H1 (cell line): ENCODE measurements around the gene ARHGEF40. TPM values are rescaled to one million over a fixed set of nuclear protein-coding genes. Genes with fewer than 3 reads are reported as not detected.

Source experiments
- CTCF ChIA-PET: fragments of 300-600 bp; sonication (Branson Sonifier 250); formaldehyde crosslinking; loops from one replicate; lab custom pipeline; 2021; ENCODE audit not compliant: partially characterized antibody; lab: Charles Lee
- POLR2A ChIA-PET: fragments of 300-600 bp; sonication (Branson Sonifier 250); formaldehyde crosslinking; loops from one replicate; lab custom pipeline; 2021; ENCODE audit warnings: inconsistent platforms; ENCODE audit not compliant: partially characterized antibody; lab: Charles Lee
- DNase-seq, 2 experiments: peaks; one replicate each; pipeline versions ENCODE4 v3.0.0 to v3.0.0-alpha.2; 2010 to 2022; ENCODE audit warnings: low spot score in 2 of 2, low read depth in 1 of 2, mixed read lengths in 1 of 2
- FAIRE-seq: peaks from 2 replicates; lab custom pipeline; 2011; peaks lifted over from hg19 to GRCh38; lab: Jason Lieb, UNC
- H2AFZ ChIP-seq: 2 replicates; pipeline ENCODE4 v1.8.1; 2012; ENCODE audit warnings: low read length, inconsistent platforms
- H2AK5ac ChIP-seq: 2 replicates; pipeline ENCODE4 v1.6.1; 2013; ENCODE audit warnings: low read depth, low read length
- H2BK120ac ChIP-seq: replicated peaks from 2 replicates; pipeline ENCODE3; 2013; ENCODE audit warnings: low read depth, low read length, inconsistent platforms
- H2BK12ac ChIP-seq: 2 replicates; pipeline ENCODE4 v1.6.1; 2013; ENCODE audit warnings: low read depth, low read length
- H2BK15ac ChIP-seq: 2 replicates; pipeline ENCODE4 v1.6.1; 2013; ENCODE audit warnings: low read length
- H2BK20ac ChIP-seq: 2 replicates; pipeline ENCODE4 v1.6.1; 2013; ENCODE audit warnings: low read length
- H2BK5ac ChIP-seq: 2 replicates; pipeline ENCODE4 v1.6.1; 2013; ENCODE audit warnings: low read depth, low read length
- H3K14ac ChIP-seq: 2 replicates; pipeline ENCODE4 v1.6.1; 2013; ENCODE audit warnings: inconsistent platforms; ENCODE audit not compliant: insufficient read length
- H3K18ac ChIP-seq: 2 replicates; pipeline ENCODE4 v1.6.1; 2013; ENCODE audit warnings: low read length; ENCODE audit errors: extremely low read depth
- H3K23ac ChIP-seq: 2 replicates; pipeline ENCODE4 v1.6.1; 2013; ENCODE audit warnings: inconsistent platforms; ENCODE audit not compliant: insufficient read length
- H3K23me2 ChIP-seq: 2 replicates; pipeline ENCODE4 v1.6.1; 2013; ENCODE audit warnings: low read depth, low read length
- H3K27ac ChIP-seq: 2 replicates; pipeline ENCODE4 v1.6.1; 2011; ENCODE audit warnings: low read depth, low read length, inconsistent platforms
- H3K27me3 ChIP-seq, 4 experiments: replicated peaks in 1 of 4; 1 replicate in 1 of 4; 2 replicates in 3 of 4; pipeline versions ENCODE4 v1.6.1 to v1.8.1; 2011 to 2013; ENCODE audit warnings: low read length in 3 of 4, mild to moderate bottlenecking in 3 of 4, inconsistent platforms in 2 of 4, mixed read lengths in 2 of 4, moderate library complexity in 1 of 4; ENCODE audit not compliant: control insufficient read depth in 3 of 4, insufficient read depth in 3 of 4; ENCODE audit errors: extremely low read depth in 1 of 4
- H3K36me3 ChIP-seq, 4 experiments: 2 replicates each; pipeline versions ENCODE4 v1.6.1 to v1.8.1; 2011 to 2013; ENCODE audit warnings: mild to moderate bottlenecking in 4 of 4, low read length in 3 of 4, moderate library complexity in 2 of 4, control low read depth in 1 of 4, inconsistent platforms in 1 of 4; ENCODE audit not compliant: insufficient read depth in 4 of 4, control insufficient read depth in 2 of 4
- H3K4ac ChIP-seq: replicated peaks from 2 replicates; pipeline ENCODE3; 2013; ENCODE audit warnings: low read length, low read depth, mixed read lengths, inconsistent platforms; ENCODE audit not compliant: insufficient read length
- H3K4me1 ChIP-seq, 4 experiments: replicated peaks in 1 of 4; 1 replicate in 1 of 4; 2 replicates in 3 of 4; pipeline versions ENCODE4 v1.6.1 to v1.8.1; 2011 to 2013; ENCODE audit warnings: low read length in 3 of 4, inconsistent platforms in 2 of 4, mixed read lengths in 1 of 4; ENCODE audit not compliant: insufficient read depth in 4 of 4, control insufficient read depth in 3 of 4
- H3K4me2 ChIP-seq, 2 experiments: 2 replicates each; pipeline versions ENCODE4 v1.6.1 to v1.8.1; 2011 to 2013; ENCODE audit warnings: low read depth in 2 of 2, low read length in 2 of 2, control low read depth in 1 of 2, inconsistent platforms in 1 of 2, mild to moderate bottlenecking in 1 of 2; ENCODE audit not compliant: insufficient read depth in 1 of 2
- H3K4me3 ChIP-seq, 4 experiments: fragments of 200-600, 300-600 bp in 1 of 4; sonication (generic), shearing (Covaris generic), sonication (Bioruptor Twin) in 1 of 4; 2 replicates each; pipeline versions ENCODE4 v1.5.1 to v1.8.1; 2011 to 2016; ENCODE audit warnings: low read length in 4 of 4, low read depth in 3 of 4, control low read depth in 2 of 4, inconsistent platforms in 2 of 4, mild to moderate bottlenecking in 2 of 4, mixed read lengths in 1 of 4, moderate library complexity in 1 of 4; ENCODE audit not compliant: insufficient read depth in 2 of 4; ENCODE audit errors: extremely low read depth in 1 of 4
- H3K56ac ChIP-seq: replicated peaks from 2 replicates; pipeline ENCODE3; 2013; ENCODE audit warnings: low read depth, mild to moderate bottlenecking, mixed read lengths, low read length, inconsistent platforms; ENCODE audit not compliant: insufficient read length
- H3K79me1 ChIP-seq: 2 replicates; pipeline ENCODE4 v1.6.1; 2013; ENCODE audit warnings: low read depth, low read length, control low read depth
- H3K79me2 ChIP-seq, 2 experiments: 2 replicates each; pipeline versions ENCODE4 v1.6.1 to v1.8.1; 2012 to 2013; ENCODE audit warnings: low read length in 2 of 2, mild to moderate bottlenecking in 2 of 2, inconsistent platforms in 1 of 2; ENCODE audit not compliant: insufficient read depth in 2 of 2, control insufficient read depth in 1 of 2
- H3K9ac ChIP-seq, 4 experiments: replicated peaks in 1 of 4; 1 replicate in 1 of 4; 2 replicates in 3 of 4; pipeline versions ENCODE4 v1.6.1 to v1.8.1; 2011 to 2013; ENCODE audit warnings: low read depth in 3 of 4, low read length in 3 of 4, control low read depth in 2 of 4, mild to moderate bottlenecking in 2 of 4, moderate library complexity in 2 of 4, inconsistent platforms in 1 of 4; ENCODE audit errors: extremely low read depth in 1 of 4
- H3K9me3 ChIP-seq, 2 experiments: 2 replicates each; pipeline versions ENCODE4 v1.6.1 to v1.8.1; 2012 to 2013; ENCODE audit warnings: mild to moderate bottlenecking in 2 of 2, moderate library complexity in 2 of 2, control low read depth in 1 of 2, inconsistent platforms in 1 of 2, low read depth in 1 of 2, low read length in 1 of 2, mixed read lengths in 1 of 2; ENCODE audit not compliant: insufficient read depth in 2 of 2
- H4K20me1 ChIP-seq, 2 experiments: replicated peaks in 1 of 2; 2 replicates each; pipeline versions ENCODE3 to v1.8.1; 2011 to 2013; ENCODE audit warnings: inconsistent platforms in 2 of 2, low read length in 2 of 2, mild to moderate bottlenecking in 1 of 2; ENCODE audit not compliant: insufficient read depth in 2 of 2, control insufficient read depth in 1 of 2
- H4K5ac ChIP-seq: 2 replicates; pipeline ENCODE4 v1.6.1; 2013; ENCODE audit warnings: low read length, low read depth, mixed read lengths, inconsistent platforms; ENCODE audit not compliant: insufficient read length
- H4K8ac ChIP-seq: 2 replicates; pipeline ENCODE4 v1.8.0; 2013; ENCODE audit warnings: mild to moderate bottlenecking, moderate library complexity, low read length, inconsistent platforms; ENCODE audit not compliant: insufficient read depth; ENCODE audit errors: extremely low read depth
- H4K91ac ChIP-seq: replicated peaks from 2 replicates; pipeline ENCODE3; 2013; ENCODE audit warnings: low read length, mixed read lengths, inconsistent platforms; ENCODE audit not compliant: insufficient read length
- CHD1 ChIP-seq: IDR thresholded peaks from 2 replicates; pipeline ENCODE4 v1.6.1; 2012; ENCODE audit warnings: low read depth, low read length, improper control_type of control experiment
- KDM5A ChIP-seq: fragments of 200-600 bp; IDR thresholded peaks from 2 replicates; pipeline ENCODE4 v1.7.1; 2012; ENCODE audit warnings: mild to moderate bottlenecking, low read length, inconsistent platforms, mixed read lengths
- NANOG ChIP-seq: IDR thresholded peaks from 2 replicates; pipeline ENCODE4 v1.6.1; 2011; ENCODE audit warnings: low read length, low read depth, mild to moderate bottlenecking, inconsistent platforms; ENCODE audit not compliant: insufficient read depth, poor library complexity, severe bottlenecking
- POU5F1 ChIP-seq: IDR thresholded peaks from 2 replicates; pipeline ENCODE4 v1.6.1; 2011; ENCODE audit warnings: low read depth, mild to moderate bottlenecking, low read length, moderate library complexity
- SUZ12 ChIP-seq: fragments of 200-600 bp; sonication (generic); IDR thresholded peaks from 2 replicates; pipeline ENCODE4 v1.6.1; 2012; ENCODE audit warnings: mild to moderate bottlenecking, inconsistent platforms, low read length, moderate library complexity, mixed read lengths
- WGBS, 2 experiments: shearing (Covaris generic) in 1 of 2; methylation state at CpG; one replicate each; pipeline versions ENCODE4 v1.1.6 to v1.1.7; 2013 to 2015; ENCODE audit warnings: low lambda C conversion rate in 2 of 2, mixed read lengths in 2 of 2, inconsistent platforms in 1 of 2, low coverage in 1 of 2, missing lambda C conversion rate in 1 of 2; ENCODE audit not compliant: insufficient replicate concordance in 2 of 2, insufficient coverage in 1 of 2, insufficient read length in 1 of 2; ENCODE audit errors: extremely low coverage in 1 of 2, missing lambda C conversion rate in 1 of 2; 5-methylcytosine and 5-hydroxymethylcytosine counted together
- polyA plus RNA-seq, 7 experiments: library from polyadenylated mRNA; depleted of rRNA in 3 of 7; stranded (reverse) in 5 of 7; unstranded in 2 of 7; fragments of >200 nt in 5 of 7; fragments of 200-250 nt in 2 of 7; gene quantifications; 1 replicate in 5 of 7; 2 replicates in 1 of 7; 4 replicates in 1 of 7; pipeline versions ENCODE4 v1.2.1 to v1.2.3, GENCODE V29; 2011 to 2013; ENCODE audit warnings: missing spikeins in 2 of 7, mixed read lengths in 2 of 7
- total RNA-seq: library from RNA; stranded (reverse); fragmentation: NEBNext Ultra II Directional; extraction: Animal tissue kit (Norgen Biotek cat#: 25700); gene quantifications from 2 replicates; pipeline ENCODE4 v1.2.1, GENCODE V29; 2021

ARHGEF40 gene
- total and polyA plus RNA-seq, 2 of the 8 experiments (the other 6 are each of a cell fraction or from before 2014, with no cell fraction given): 53.1 to 101 TPM

DNA sequence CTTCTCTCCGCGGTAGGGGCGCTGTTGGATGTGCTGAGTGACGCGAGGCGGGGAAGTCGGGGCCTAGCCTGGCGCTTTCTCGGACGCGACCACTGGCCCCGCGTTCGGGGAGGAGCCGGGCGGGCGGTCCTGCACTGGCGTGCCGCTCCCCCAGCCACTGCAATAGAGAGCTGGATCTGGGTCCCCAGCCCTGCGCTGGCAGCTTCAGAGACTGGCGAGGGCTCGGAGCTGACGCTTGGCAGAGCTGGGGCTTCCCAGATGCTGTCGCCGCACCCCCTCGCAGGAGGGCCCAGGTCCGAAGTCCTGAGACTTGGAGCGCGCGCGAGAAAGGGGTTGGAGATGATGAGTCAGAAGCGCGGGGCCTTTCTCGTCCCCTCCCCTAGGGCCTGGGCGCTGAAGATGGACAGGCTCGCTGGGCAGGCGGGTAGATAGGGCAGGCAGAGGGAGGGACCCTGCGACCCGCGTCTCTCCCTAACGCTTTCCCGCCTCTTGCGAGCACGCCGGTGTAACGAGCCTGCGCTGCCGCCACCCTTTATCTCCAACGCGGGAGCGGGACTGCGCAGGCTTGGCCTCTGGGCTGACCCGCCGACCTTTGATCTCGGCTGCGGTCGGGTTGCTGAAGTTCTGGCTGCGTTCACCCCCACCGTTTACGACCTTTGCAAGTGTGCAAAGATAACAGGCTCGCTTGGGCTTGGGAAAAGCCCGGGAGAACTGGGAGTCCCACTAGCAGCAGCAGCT, 33.8 kb downstream of the ARHGEF40 start:
- POLR2A ChIA-PET: interaction anchor here (0.8 to 7.2 kb wide), 14 partner anchors 10 to 101 kb away, joined by 3 to 121 read pairs (median 5); partner anchors contain the start of genes ARHGEF40 and NDRG2
- Histone ChIP-seq H4K8ac (peak overlapping the region; percentile 98; the same call in 1 of the 2 replicates), H3K18ac (peak overlapping the region; percentile 95), H3K56ac (peak overlapping the region; percentile 96), H2BK20ac (peak overlapping the region; percentile 92; the same call in 1 of the 2 replicates), H3K27ac (peak overlapping the region; percentile 99), H4K5ac (peak overlapping the region; percentile 87), H3K9ac (peak overlapping the region; percentile 93 to 99 (median 97)), H3K27me3 (no peaks in the 10 kb centered on the region), H3K4me1 (peaks cover 2 to 25% (median 9%) of the 10 kb centered on the region in 4 experiments; a peak in 5 of 7 replicates), H3K4me3 (peak overlapping the region; percentile 49 to 83 (median 80)), H3K36me3 (no peaks in the 10 kb centered on the region), H3K4ac (peak overlapping the region; percentile 87), H3K4me2 (peak overlapping the region; percentile 83 to 90), H2BK15ac (peak overlapping the region; percentile 5; the same call in 1 of the 2 replicates), H2BK12ac (peak overlapping the region; percentile 78), H2BK5ac (peak overlapping the region; percentile 97), H3K23me2 (peaks cover 7% of the 10 kb centered on the region), H3K9me3 (no peaks in the 10 kb centered on the region), H3K79me1 (no peaks in the 10 kb centered on the region), H2AK5ac (no peak overlapping the region), H3K23ac (no peak overlapping the region), H4K91ac (peak overlapping the region; percentile 96), H2AFZ (no peak overlapping the region; the same call in 1 of the 2 replicates), H4K20me1 (no peaks in the 10 kb centered on the region), H3K79me2 (peaks cover 0 to 30% of the 10 kb centered on the region in 2 experiments; a peak in 3 of 4 replicates), H2BK120ac (peak overlapping the region; percentile 88), H3K14ac (no peak overlapping the region)
- peak; percentile 80 to 96 for DNase-seq
- CTCF ChIA-PET: interaction anchor here (0.9 to 11.0 kb wide), 29 partner anchors 10 to 279 kb away, joined by 3 to 239 read pairs (median 6); partner anchors contain the start of gene ARHGEF40
- 2% methylated on average over 54 of the region's 62 CpGs; no CpG with 5 or more reads in 1 of the 2 experiments for WGBS, 2 experiments
- FAIRE-seq: no peak
- TF ChIP-seq CHD1: peak; percentile 94
- peak; percentile 0 for TF ChIP-seq NANOG
- no peak for TF ChIP-seq SUZ12
- no peak for TF ChIP-seq POU5F1
- TF ChIP-seq KDM5A: no peak
